Muscle layer of duodenum (tissue), 2 donors: ENCODE results near the gene ATRAID.
"Not testable (repeated sequence)": the region's sequence is repeated elsewhere in the genome, so short reads cannot be mapped to it uniquely, and the experiment has no call there.

ENCODE experiments used
- H3K27ac ChIP-seq: one replicate; pipeline ENCODE4 v1.7.0; 2013; ENCODE audit warnings: mild to moderate bottlenecking, low read length
- H3K27me3 ChIP-seq: one replicate; pipeline ENCODE4 v1.7.0; 2013; ENCODE audit warnings: low read depth, mild to moderate bottlenecking, control low read depth, low read length
- H3K36me3 ChIP-seq, 2 donors: one replicate each; pipeline ENCODE4 v1.7.0; 2013; ENCODE audit warnings: low read length in 2 of 2, control low read depth in 1 of 2, mild to moderate bottlenecking in 1 of 2; ENCODE audit not compliant: insufficient read depth in 2 of 2, control insufficient read depth in 1 of 2
- H3K4me1 ChIP-seq, 2 donors: one replicate each; pipeline ENCODE4 v1.7.0; 2013; ENCODE audit warnings: low read length in 2 of 2, mild to moderate bottlenecking in 2 of 2, control low read depth in 1 of 2, moderate library complexity in 1 of 2; ENCODE audit not compliant: insufficient read depth in 2 of 2, control insufficient read depth in 1 of 2
- H3K4me3 ChIP-seq, 2 donors: one replicate each; pipeline ENCODE4 v1.7.0; 2013; ENCODE audit warnings: low read length in 2 of 2, low read depth in 1 of 2, mild to moderate bottlenecking in 1 of 2
- H3K9me3 ChIP-seq, 2 donors: one replicate each; pipeline ENCODE4 v1.7.0; 2013; ENCODE audit warnings: low read length in 2 of 2, control low read depth in 1 of 2, mild to moderate bottlenecking in 1 of 2; ENCODE audit not compliant: control insufficient read depth in 1 of 2
- donor health status: healthy.

Gene ATRAID, protein sequence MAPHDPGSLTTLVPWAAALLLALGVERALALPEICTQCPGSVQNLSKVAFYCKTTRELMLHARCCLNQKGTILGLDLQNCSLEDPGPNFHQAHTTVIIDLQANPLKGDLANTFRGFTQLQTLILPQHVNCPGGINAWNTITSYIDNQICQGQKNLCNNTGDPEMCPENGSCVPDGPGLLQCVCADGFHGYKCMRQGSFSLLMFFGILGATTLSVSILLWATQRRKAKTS

DNA sequence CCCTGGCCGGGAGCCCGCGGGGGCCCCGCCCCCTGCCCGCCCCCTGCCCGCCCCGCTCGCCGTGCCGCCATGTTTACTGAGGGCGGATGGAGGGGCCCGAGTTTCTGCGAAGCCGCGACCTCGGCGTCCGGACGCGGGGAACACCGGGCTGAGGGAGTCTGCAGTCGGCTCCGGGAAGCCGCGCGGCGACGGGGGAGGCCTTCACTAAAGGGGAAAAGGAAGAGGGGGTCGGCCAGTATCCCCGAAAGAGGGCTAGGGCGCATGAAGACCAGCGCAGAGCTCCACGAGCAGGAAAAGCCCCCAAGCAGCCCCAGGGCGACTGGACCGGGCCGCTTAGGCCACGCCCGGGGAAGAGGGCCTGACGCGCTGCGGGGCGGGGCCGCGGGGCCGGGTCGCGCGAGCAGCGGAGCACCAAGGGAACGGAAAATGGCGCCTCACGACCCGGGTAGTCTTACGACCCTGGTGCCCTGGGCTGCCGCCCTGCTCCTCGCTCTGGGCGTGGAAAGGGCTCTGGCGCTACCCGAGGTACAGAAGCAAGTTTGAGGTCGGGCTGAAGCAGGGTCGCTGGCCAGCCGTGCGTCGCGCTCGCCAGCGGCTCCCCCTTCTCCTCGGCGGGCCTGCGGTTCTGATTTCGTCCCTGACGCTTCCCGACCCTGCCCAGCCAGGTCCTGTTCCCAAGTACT lies at the start of gene ATRAID, which contains the start of gene SLC5A6:
Gene ATRAID, plus strand, starts transcription at position 99 of the 683 bp plus-strand sequence. Its CDS starts 328 bp downstream, at position 427.
Gene SLC5A6, minus strand, starts transcription at position 326 of the 683 bp plus-strand sequence. CDS start 4,618 bp downstream, outside the sequence.
- Histone ChIP-seq H3K27ac (peak within 1 kb of the TSS; percentile 95), H3K36me3 (peaks cover 11 to 31% of the 10 kb centered on the region in 2 donors), H3K4me1 (peaks cover 11 to 21% of the 10 kb centered on the region in 2 donors)

DNA sequence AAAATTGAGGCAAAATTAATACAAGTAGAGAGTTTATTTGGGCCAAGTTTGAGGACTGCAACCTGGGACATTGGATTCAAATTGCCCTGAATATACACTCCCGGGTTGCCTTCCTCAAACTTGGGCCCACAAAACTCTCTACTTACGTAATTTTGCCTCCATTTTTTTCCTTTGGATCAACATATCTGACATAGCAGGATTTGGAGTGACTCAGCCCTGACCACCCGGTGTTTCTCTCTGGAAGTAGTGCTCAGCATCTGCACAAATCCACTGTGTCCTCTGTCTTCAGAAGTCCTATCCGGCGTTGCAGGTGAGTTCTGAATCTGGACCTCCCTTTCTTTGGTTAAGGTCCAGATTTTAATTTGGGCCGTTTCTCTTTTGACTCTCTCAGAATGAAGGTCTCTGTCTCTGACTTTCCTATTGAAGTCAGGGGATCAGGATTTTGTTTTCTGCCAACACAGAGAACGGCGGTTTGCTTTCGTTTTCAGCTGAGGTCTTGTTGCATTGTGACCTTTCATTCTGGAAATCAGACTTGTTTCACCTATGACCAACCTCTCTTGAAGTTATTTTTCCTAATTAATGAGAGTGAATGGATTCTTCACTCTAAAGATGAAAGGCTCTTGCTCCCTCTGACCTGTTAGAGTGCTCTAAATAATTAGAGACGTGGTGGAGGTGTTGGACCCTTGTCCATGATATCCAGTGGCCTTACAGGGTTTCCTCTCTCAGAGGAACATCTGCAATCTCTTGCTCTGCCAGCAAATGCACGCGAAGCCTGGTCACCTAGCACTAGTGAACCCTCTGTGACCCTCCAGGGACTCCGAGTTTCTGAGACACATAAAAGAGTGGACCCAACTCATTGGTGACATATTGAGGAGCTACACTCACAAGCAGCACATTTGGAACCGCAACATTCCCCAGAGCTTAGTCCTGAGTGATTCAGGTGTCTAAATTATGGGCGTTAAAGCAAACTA lies 49.4 kb upstream of the ATRAID start:
- Histone ChIP-seq H3K9me3 (no peaks in the 10 kb centered on the region), H3K36me3 (no peaks in the 10 kb centered on the region), H3K4me3 (peak overlapping the region in 1 of 2 donors; percentile 23), H3K4me1 (no peaks in the 10 kb centered on the region), H3K27ac (peak overlapping the region; percentile 5), H3K27me3 (no peaks in the 10 kb centered on the region)

More for the DNA sequence above, at the start of gene ATRAID, which contains the start of gene SLC5A6:
- Histone ChIP-seq H3K4me3 (peak within 1 kb of the TSS; percentile 69 to 86), H3K27me3 (no peaks in the 10 kb centered on the region), H3K9me3 (no peaks in the 10 kb centered on the region)

DNA sequence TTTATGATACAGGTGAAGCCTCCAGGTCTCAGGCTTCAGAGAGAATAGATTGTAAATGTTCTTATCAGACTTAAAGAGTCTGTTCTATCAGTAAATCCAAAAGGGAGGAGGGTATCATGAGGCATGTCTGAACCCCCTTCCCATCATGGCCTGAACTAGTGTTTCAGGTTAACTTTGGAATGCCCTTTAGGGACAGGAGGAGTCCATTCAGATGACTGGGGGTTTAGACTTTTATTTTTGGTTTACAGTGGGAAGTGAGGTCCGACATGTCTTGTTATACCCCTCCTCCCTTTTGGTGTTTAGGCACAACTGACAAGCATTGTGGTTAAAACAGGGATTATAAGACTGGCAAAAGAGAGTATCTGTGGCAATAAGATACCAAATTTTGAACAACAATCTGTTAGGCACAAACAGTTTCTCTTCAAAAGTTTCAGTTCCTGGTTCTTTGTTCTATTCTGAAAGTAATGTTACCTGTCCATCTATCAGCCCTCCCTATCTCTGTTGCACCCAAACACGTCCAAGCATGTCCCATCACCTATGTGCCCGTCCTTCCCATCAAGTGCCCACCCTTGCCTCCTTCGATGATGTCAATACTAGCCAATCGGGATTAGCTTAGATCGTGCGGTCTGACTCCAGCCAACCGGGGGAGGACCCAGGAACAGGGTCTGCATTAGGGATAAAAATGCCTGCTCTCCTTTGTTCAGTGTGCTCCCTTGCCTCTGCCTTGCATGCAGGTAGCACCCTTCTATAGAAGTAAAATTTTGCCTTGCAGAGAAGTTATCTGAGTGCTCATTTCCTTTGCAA lies 46.7 kb upstream of the ATRAID start:
- no peak overlapping the region for H3K4me3 ChIP-seq
- H3K36me3 ChIP-seq, result no peaks in the 10 kb centered on the region
- H3K9me3 ChIP-seq, result no peaks in the 10 kb centered on the region
- H3K27ac ChIP-seq, result no peak overlapping the region
- peaks cover 0 to 3% of the 10 kb centered on the region in 2 donors for H3K4me1 ChIP-seq
- H3K27me3 ChIP-seq, result no peaks in the 10 kb centered on the region

DNA sequence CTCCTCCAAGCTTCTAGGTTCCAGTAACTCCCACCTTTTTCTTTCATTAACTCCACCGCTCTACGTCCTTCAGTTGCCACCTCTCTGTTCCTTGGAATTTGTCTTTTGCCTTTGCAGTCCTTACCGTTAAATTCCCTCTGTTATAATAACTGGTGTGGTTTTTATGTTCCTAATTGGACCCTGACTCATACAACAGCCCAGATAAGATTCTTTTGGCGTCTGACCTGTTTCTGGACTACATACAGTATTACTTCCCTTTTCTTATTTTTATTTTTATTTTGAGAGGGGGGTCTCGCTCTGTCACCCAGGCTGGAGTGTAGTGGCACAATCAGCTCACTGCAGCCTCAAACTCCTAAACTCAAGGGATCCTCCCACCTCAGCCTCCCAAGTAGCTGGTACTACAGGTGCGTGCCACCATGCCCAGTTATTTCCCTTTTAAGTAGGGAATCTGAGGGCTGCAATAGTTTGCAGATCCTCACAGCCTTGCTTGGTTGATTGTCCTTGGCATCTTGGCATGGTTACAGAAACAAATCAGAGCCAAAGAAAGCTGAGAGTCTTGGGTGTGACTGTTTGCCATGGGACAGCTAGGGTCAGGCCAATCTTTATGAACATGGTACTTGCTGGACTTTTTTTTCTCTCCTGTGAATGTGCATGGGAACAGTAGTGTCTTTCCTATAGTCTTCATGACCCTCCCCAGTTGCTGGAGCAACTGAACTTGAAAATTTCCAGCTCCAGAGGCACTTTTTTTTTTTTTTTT lies 41.1 kb upstream of the ATRAID start:
- no peaks in the 10 kb centered on the region for H3K36me3 ChIP-seq
- H3K4me3 ChIP-seq, result no peak overlapping the region
- no peaks in the 10 kb centered on the region for H3K27me3 ChIP-seq
- no peak overlapping the region for H3K27ac ChIP-seq
- H3K4me1 ChIP-seq, result peaks cover 0 to 3% of the 10 kb centered on the region in 2 donors
- H3K9me3 ChIP-seq, result no peaks in the 10 kb centered on the region

DNA sequence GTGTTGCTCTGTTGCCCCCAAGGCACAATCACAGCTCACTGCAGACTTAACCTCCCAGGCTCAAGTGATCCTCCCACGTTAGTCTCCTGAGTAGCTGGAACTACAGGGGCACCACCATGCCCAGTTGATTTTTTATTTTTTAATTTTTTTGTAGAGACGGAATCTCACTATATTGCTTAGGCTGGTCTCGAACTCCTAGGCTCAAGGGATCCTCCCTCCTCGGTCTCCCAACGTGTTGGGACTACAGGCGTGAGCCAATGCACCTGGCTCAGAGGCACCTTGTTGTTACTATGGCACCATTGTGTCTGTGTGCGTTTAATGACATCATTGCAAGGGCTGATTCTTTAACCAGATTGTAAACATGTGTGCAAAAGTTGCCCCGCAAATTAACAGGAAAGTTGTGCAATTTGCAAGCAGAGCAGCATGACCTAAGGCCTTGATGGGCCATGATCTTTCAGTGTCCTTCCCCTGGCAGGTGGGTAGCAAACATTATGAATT lies 40.4 kb upstream of the ATRAID start:
- no peak overlapping the region for H3K27ac ChIP-seq
- no peaks in the 10 kb centered on the region for H3K27me3 ChIP-seq
- no peaks in the 10 kb centered on the region for H3K36me3 ChIP-seq
- H3K9me3 ChIP-seq, result no peaks in the 10 kb centered on the region
- H3K4me1 ChIP-seq, result peaks cover 0 to 3% of the 10 kb centered on the region in 2 donors
- no peak overlapping the region for H3K4me3 ChIP-seq

DNA sequence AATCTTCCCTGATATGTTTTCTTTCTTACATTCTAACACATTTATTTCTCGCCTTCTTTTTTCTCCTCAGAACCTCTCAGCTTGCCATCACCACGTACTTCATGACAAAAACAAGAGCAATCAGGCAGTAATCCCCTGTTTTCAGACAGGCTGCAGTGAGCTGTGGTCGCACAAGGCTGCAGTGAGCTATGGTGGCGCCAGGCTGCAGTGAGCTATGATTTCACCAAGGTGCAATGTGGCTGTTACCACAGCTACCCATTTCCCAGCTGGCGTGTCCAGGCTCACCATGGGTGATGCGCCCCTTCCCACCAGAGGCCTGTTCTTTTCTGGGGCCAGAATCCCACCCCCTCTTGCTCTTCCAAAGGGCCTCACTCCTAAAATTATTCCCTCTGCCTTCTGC lies 37.2 kb upstream of the ATRAID start:
- H3K4me1 ChIP-seq, result peaks cover 0 to 3% of the 10 kb centered on the region in 2 donors
- H3K36me3 ChIP-seq, result no peaks in the 10 kb centered on the region

DNA sequence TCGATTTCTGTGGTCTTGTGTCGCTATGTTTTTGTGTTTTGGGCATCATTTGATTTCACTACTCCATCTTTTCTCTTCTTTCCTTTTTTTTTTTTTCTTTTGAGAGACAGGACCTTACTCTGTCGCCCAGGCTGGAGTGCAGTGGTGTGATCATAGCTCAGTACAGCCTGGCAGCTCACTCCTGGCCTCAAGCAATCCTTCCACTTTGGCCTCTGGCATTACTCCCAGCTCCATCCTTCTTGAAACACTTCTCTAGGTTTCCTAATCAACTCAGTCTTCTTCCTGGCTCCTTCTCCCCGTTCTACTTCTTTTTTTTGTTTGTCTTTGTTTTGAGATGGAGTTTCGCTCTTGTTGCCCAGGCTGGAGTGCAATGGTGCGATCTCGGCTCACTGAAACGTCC lies 36.5 kb upstream of the ATRAID start:
- H3K4me1 ChIP-seq, result no peaks in the 10 kb centered on the region
- H3K4me3 ChIP-seq, result no peak overlapping the region
- H3K9me3 ChIP-seq, result no peaks in the 10 kb centered on the region
- H3K36me3 ChIP-seq, result no peaks in the 10 kb centered on the region
- no peaks in the 10 kb centered on the region for H3K27me3 ChIP-seq
- H3K27ac ChIP-seq, result no peak overlapping the region

More for the DNA sequence above, 37.2 kb upstream of the ATRAID start:
- Histone ChIP-seq H3K27me3 (no peaks in the 10 kb centered on the region), H3K27ac (no peak overlapping the region), H3K4me3 (no peak overlapping the region), H3K9me3 (no peaks in the 10 kb centered on the region)

DNA sequence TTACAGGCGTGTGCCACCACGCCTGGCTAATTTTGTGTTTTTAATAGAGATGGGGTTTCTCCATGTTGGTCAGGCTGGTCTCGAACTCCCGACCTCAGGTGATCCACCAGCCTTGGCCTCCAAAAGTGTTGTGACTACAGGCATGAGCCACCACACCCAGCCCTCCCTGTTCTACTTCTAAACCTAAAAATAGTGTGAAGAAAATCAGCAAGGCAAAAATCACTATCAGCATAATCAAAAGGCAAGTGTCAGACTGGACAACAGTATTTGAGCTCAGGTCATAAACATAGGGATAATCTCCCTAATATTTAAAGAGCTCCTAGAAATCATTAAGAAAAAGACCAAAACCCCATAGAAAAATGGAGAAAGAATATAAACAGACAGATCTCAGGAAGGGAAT lies 36.1 kb upstream of the ATRAID start:
- not testable (repeated sequence) for H3K9me3 ChIP-seq, H3K27me3 ChIP-seq, H3K36me3 ChIP-seq, H3K4me3 ChIP-seq, H3K4me1 ChIP-seq, H3K27ac ChIP-seq

DNA sequence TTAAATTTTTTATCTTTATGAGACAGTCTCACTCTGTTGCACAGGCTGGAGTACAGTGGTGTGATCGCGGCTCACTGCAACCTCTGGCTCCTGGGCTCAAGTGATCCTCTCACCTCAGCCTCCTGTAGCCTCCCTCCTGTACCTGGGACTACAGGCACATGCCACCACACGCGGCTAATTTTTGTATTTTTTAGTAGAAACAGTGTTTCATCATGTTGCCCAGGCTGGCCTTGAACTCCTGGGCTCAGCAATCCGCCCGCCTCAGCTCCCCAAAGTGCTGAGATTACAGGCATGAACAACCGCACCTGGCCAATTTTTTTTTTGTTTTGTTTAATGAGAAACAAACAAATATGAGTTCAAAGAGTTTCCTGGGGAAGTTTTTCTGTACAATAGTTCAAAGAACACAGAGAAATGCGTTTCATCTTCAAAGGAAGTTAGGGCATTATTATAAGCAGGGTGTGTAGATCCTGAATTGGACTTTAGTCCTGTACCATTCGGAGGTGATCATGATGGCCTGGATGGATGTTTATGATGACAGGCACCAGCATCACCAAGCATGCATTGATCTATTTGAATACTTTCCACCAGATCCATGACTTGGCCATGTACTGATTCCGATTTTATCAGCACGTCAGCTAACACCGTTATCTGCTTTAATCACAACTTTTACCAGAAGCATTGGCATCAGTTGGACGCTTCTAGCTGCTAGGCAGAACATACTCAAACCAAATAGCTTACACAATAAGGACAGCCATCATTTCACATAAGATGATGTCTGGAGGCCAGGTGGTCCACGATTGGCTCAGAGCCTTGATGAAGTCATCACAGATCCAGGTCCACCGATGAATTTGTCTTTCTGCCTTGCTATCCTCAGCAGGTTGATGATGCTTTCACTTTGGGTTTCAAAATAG lies 34.1 kb upstream of the ATRAID start:
- peaks cover 0 to 6% of the 10 kb centered on the region in 2 donors for H3K36me3 ChIP-seq
- no peak overlapping the region for H3K4me3 ChIP-seq
- no peak overlapping the region for H3K27ac ChIP-seq
- H3K9me3 ChIP-seq, result no peaks in the 10 kb centered on the region
- no peaks in the 10 kb centered on the region for H3K27me3 ChIP-seq
- H3K4me1 ChIP-seq, result no peaks in the 10 kb centered on the region
